Thyroid gland (tissue), 4 donors: ENCODE measurements around the gene CCDC9B. TPM values are rescaled to one million over a fixed set of nuclear protein-coding genes. Genes with fewer than 3 reads are reported as not detected.

Experiments used
- DNase-seq, 2 donors: peaks; one replicate each; pipeline ENCODE4 v3.0.0-alpha.2; 2019
- H3K27ac ChIP-seq, 3 donors: fragments of 200-600 bp; sonication (generic); 1 replicate in 2 of 3; 2 replicates in 1 of 3; pipeline ENCODE4 v1.5.1; 2016 to 2019; ENCODE audit warnings: mild to moderate bottlenecking in 1 of 3, moderate library complexity in 1 of 3
- H3K27me3 ChIP-seq: fragments of 200-600 bp; sonication (generic); one replicate; pipeline ENCODE4 v1.5.1; 2019
- H3K36me3 ChIP-seq, 2 donors: fragments of 200-600 bp; sonication (generic); one replicate each; pipeline ENCODE4 v1.5.1; 2016 to 2019
- H3K4me1 ChIP-seq, 2 donors: fragments of 200-600 bp; sonication (generic); one replicate each; pipeline ENCODE4 v1.5.1; 2017 to 2019
- H3K4me3 ChIP-seq, 3 donors: fragments of 200-600 bp; sonication (generic); replicated peaks in 1 of 3; 1 replicate in 2 of 3; 2 replicates in 1 of 3; pipeline ENCODE4 v1.5.1; 2016; ENCODE audit warnings: mild to moderate bottlenecking in 1 of 3
- H3K9me3 ChIP-seq: fragments of 200-600 bp; sonication (generic); one replicate; pipeline ENCODE4 v1.5.1; 2017
- POLR2A ChIP-seq, 2 donors: fragments of 450-650 bp; IDR thresholded peaks; one replicate each; pipeline ENCODE4 v1.6.1; 2017; ENCODE audit warnings: antibody characterized with exemption in 2 of 2, mild to moderate bottlenecking in 2 of 2, moderate library complexity in 1 of 2
- WGBS, 2 donors: methylation state at CpG; one replicate each; pipeline ENCODE4 v1.1.5; 2017; 5-methylcytosine and 5-hydroxymethylcytosine counted together
- intact Hi-C: fragments of 100-400 bp; cut with DNase I; formaldehyde crosslinking; loops from one replicate; pipeline ENCODE4 v1.15.1; 2023
- total RNA-seq, 4 donors: library from RNA; depleted of rRNA; stranded (reverse); fragments of >200 nt; gene quantifications; one replicate each; pipeline ENCODE4 v1.2.3, GENCODE V29; 2016
- TF ChIP-seq, protein P1 (sequence below), 6 experiments: fragments of 200-600 bp in 3 of 6; fragments of 450-650 bp in 3 of 6; sonication (generic) in 3 of 6; IDR thresholded peaks; one replicate each; pipeline ENCODE4 v1.5.1; 2016 to 2019; ENCODE audit warnings: antibody characterized with exemption in 6 of 6, mild to moderate bottlenecking in 2 of 6, inconsistent platforms in 1 of 6, moderate library complexity in 1 of 6

The CCDC9B gene
- total RNA-seq, 4 donors from 2014 or later, result 54.2 to 126 (median 97.5) TPM

DNA sequence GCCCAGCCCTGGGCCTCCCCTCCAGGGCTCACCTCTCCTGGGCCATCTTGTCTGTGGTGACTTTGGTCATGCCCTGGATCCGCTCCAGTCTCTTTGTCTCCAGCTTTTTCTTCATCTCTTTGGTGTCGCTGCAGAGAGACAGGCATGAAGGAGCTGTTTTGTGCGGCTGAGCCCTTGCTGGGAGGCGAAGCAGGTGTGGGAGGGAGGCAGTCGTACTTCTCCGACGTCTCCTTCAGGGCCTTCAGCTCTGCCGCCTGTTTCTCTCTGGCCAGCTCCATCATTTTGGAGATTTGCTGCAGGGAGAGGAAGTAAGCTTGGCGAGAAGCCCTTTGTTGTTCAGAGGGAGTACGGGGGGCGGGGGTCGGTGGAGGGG is 50.2 kb downstream of the CCDC9B start:
- no peak for DNase-seq
- H3K36me3 ChIP-seq, result no peaks in the 10 kb centered on the region
- peaks cover 9 to 19% of the 10 kb centered on the region in 2 donors for H3K4me1 ChIP-seq
- no peak overlapping the region for H3K27ac ChIP-seq
- no peaks in the 10 kb centered on the region for H3K27me3 ChIP-seq
- H3K9me3 ChIP-seq, result no peaks in the 10 kb centered on the region
- 49 to 67% methylated on average over 8 to 11 of the region's 12 CpGs for WGBS, 2 donors
- TF ChIP-seq POLR2A (IDR thresholded peaks at IDR 0.05), result no peak
- TF ChIP-seq, protein P1, sequence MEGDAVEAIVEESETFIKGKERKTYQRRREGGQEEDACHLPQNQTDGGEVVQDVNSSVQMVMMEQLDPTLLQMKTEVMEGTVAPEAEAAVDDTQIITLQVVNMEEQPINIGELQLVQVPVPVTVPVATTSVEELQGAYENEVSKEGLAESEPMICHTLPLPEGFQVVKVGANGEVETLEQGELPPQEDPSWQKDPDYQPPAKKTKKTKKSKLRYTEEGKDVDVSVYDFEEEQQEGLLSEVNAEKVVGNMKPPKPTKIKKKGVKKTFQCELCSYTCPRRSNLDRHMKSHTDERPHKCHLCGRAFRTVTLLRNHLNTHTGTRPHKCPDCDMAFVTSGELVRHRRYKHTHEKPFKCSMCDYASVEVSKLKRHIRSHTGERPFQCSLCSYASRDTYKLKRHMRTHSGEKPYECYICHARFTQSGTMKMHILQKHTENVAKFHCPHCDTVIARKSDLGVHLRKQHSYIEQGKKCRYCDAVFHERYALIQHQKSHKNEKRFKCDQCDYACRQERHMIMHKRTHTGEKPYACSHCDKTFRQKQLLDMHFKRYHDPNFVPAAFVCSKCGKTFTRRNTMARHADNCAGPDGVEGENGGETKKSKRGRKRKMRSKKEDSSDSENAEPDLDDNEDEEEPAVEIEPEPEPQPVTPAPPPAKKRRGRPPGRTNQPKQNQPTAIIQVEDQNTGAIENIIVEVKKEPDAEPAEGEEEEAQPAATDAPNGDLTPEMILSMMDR (IDR thresholded peaks at IDR 0.05), result no peak
- H3K4me3 ChIP-seq, result no peak overlapping the region
- intact Hi-C loops, result no loop called here

DNA sequence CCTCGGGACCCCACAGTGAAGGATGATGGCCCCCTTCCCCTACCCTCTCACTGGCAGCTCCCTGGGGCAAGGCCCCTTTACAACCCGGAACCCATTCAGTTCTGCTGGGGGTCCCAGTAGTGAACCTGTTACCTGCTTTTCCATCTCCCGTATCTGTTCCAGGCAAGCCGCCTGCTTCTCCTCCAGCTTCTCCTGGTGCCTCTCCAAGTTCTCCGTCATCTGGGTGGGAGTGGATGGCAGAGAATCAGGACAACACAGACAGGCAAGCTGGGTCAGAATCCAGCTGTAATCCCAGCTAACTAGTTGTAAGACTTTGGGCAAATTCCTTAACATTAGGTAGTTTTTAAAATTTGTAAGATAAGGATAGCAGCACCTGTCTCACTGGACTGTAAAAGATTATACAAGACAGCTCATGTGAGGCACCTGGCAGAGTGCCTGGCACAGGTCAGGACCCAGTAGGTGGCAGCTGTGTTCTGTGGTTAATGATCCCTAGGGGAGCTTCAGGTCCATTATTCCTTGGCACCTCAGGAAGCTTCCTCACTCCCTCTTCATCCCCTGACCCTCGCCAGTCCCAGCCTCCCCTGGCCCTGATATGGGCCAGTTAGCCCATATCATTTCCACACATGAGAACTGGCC is 51.5 kb downstream of the CCDC9B start:
- TF ChIP-seq POLR2A (IDR thresholded peaks at IDR 0.05), result no peak
- TF ChIP-seq, protein P1 (IDR thresholded peaks at IDR 0.05), result peak in 3 of 6 experiments; percentile 23 to 40 (median 31)
- WGBS, 2 donors, result 65 to 68% methylated on average over 5 to 6 of the region's 6 CpGs
- Histone ChIP-seq H3K36me3 (no peaks in the 10 kb centered on the region), H3K9me3 (no peaks in the 10 kb centered on the region), H3K4me1 (peaks cover 8 to 18% of the 10 kb centered on the region in 2 donors), H3K27ac (no peak overlapping the region), H3K27me3 (no peaks in the 10 kb centered on the region), H3K4me3 (no peak overlapping the region)
- DNase-seq, result peak; percentile 88 to 90
- intact Hi-C loops, result loop anchor here (5.0 kb wide), 1 partner anchor 33 kb away; the partner anchor contains the start of gene INAFM2

DNA sequence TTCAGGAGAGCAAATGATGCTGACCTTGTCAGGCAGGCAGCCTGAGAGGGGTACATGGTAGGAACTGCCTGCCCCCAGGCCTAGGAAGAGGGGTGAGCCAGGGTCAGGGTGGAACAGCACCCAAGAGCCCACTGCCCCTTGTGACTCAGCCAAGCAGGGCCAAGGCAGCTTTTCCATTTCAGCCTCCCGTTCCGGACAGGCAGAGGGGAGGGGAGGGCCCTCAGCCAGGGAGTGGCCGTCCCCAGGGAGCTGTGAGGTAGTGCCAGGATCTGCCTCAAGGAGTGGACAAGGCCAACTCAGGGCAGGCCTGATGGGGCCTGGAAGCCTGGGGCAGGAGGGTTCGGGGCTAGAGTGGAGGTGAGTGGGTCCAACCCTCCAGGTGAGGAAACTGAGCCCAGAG is 52.8 kb downstream of the CCDC9B start:
- H3K4me1 ChIP-seq, result peaks cover 13 to 26% of the 10 kb centered on the region in 2 donors
- H3K9me3 ChIP-seq, result no peaks in the 10 kb centered on the region
- H3K27me3 ChIP-seq, result peaks cover 4% of the 10 kb centered on the region
- TF ChIP-seq, protein P1 (IDR thresholded peaks at IDR 0.05), result no peak
- no peak for TF ChIP-seq POLR2A (IDR thresholded peaks at IDR 0.05)
- no peak overlapping the region for H3K27ac ChIP-seq
- no peak overlapping the region for H3K4me3 ChIP-seq
- no peaks in the 10 kb centered on the region for H3K36me3 ChIP-seq
- intact Hi-C loops, result loop anchor here (5.0 kb wide), 1 partner anchor 34 kb away; the partner anchor contains the start of gene INAFM2
- WGBS, 2 donors, result 46 to 66% methylated on average over 3 to 4 of the region's 4 CpGs
- peak; percentile 33 to 67 for DNase-seq

DNA sequence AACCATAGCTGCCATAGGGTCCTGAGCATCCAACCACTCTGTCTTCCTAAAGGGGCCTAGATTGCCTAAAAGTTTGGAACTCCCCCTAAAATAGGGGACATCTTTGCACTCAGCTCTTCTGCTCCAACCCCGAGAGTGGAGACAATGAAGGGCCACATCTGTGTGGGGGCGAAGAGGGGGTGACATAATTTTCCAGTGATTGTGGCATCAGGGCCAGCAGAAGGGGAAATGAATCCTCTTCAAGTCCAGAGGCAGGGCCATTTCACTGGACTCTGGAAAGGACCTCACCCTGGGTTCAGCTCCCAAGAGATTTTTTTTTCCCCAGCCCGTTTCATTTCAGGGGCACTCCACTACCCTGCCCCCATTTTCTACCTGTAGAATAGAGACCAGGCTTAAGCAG is 53.2 kb downstream of the CCDC9B start:
- Histone ChIP-seq H3K4me3 (no peak overlapping the region), H3K27me3 (peaks cover 8% of the 10 kb centered on the region), H3K36me3 (no peaks in the 10 kb centered on the region), H3K4me1 (peaks cover 17 to 30% of the 10 kb centered on the region in 2 donors), H3K27ac (no peak overlapping the region), H3K9me3 (no peaks in the 10 kb centered on the region)
- TF ChIP-seq, protein P1 (IDR thresholded peaks at IDR 0.05), result no peak
- no peak for TF ChIP-seq POLR2A (IDR thresholded peaks at IDR 0.05)
- no peak for DNase-seq
- intact Hi-C loops, result loop anchor here (5.0 kb wide), 1 partner anchor 35 kb away; the partner anchor contains the start of gene INAFM2
- 86 to 87% methylated on average over 3 of the region's 3 CpGs for WGBS, 2 donors

DNA sequence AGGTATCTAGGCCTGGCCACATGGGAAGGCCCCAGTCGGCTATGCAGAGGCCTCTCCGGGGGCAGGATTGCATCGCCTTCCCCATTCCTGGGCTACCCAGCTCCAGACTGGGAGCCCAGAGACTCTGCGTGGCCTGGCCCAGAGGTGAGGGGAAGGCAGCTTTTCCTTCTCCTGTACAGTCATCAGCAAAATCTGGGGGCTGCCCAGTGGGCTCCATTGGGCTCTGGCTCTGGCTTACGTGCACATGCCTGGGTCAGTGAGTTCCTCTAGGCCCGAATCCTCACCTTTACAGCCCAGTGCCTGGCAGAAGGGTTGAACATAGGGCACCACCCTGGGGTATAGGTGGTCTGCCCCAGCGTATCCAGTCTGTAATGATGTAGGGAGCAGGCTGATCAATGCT is 53.9 kb downstream of the CCDC9B start:
- no peak for DNase-seq
- Histone ChIP-seq H3K4me1 (peaks cover 23 to 38% of the 10 kb centered on the region in 2 donors), H3K9me3 (no peaks in the 10 kb centered on the region), H3K27ac (no peak overlapping the region), H3K4me3 (no peak overlapping the region), H3K27me3 (peaks cover 8% of the 10 kb centered on the region), H3K36me3 (no peaks in the 10 kb centered on the region)
- intact Hi-C loops, result loop anchor here (5.0 kb wide), 1 partner anchor 36 kb away; the partner anchor contains the start of gene INAFM2
- TF ChIP-seq POLR2A (IDR thresholded peaks at IDR 0.05), result no peak
- TF ChIP-seq, protein P1 (IDR thresholded peaks at IDR 0.05), result no peak
- WGBS, 2 donors, result 89 to 100% methylated on average over 3 to 4 of the region's 7 CpGs
